OCI-LY7 (cell line): ENCODE data around the gene SLIT3. TPM values are rescaled to one million over a fixed set of nuclear protein-coding genes. Genes with fewer than 3 reads are reported as not detected.

Source experiments
- BruUV-seq: library from RNA; stranded (reverse); fragments of 400-500 nt; replicated peaks from 2 replicates; lab custom pipeline; 2021; lab: Mats Ljungman, UMichigan
- CTCF ChIA-PET: fragments of 300-600 bp; sonication (Branson Sonifier 250); formaldehyde crosslinking; loops from one replicate; lab custom pipeline; 2022; ENCODE audit warnings: antibody characterized with exemption; ENCODE audit not compliant: unreplicated experiment; lab: Charles Lee
- POLR2A ChIA-PET: fragments of 300-600 bp; sonication (Branson Sonifier 250); formaldehyde crosslinking; loops from one replicate; lab custom pipeline; 2022; ENCODE audit warnings: antibody characterized with exemption; lab: Charles Lee
- DNase-seq: peaks from one replicate; pipeline ENCODE4 v3.0.0-alpha.2; 2015; ENCODE audit warnings: low spot score
- H2AFZ ChIP-seq: fragments of 200-600 bp; sonication (generic), shearing (Covaris generic); 2 replicates; pipeline ENCODE4 v1.6.1; 2014; ENCODE audit warnings: mild to moderate bottlenecking, antibody characterized with exemption, low read length, moderate library complexity
- H3K27ac ChIP-seq: fragments of 200-600 bp; sonication (generic); 2 replicates; pipeline ENCODE4 v1.5.1; 2014; ENCODE audit warnings: mixed run types, low read depth, mild to moderate bottlenecking, moderate library complexity, low read length, inconsistent platforms; ENCODE audit not compliant: poor library complexity, severe bottlenecking
- H3K36me3 ChIP-seq: fragments of 200-600 bp; sonication (generic); 2 replicates; pipeline ENCODE4 v1.6.1; 2014; ENCODE audit warnings: mild to moderate bottlenecking, antibody characterized with exemption, low read length, moderate library complexity, mixed read lengths; ENCODE audit not compliant: insufficient read depth
- H3K4me1 ChIP-seq: fragments of 200-600 bp; sonication (generic); 2 replicates; pipeline ENCODE4 v1.5.1; 2014; ENCODE audit warnings: mild to moderate bottlenecking, low read length; ENCODE audit not compliant: insufficient read depth, poor library complexity, severe bottlenecking
- H3K4me2 ChIP-seq: fragments of 200-600 bp; sonication (generic); 2 replicates; pipeline ENCODE4 v1.6.1; 2014; ENCODE audit warnings: mild to moderate bottlenecking, low read length
- H3K4me3 ChIP-seq: fragments of 200-600 bp; sonication (generic); 2 replicates; pipeline ENCODE4 v1.5.1; 2014; ENCODE audit warnings: mild to moderate bottlenecking, low read depth, low read length; ENCODE audit not compliant: poor library complexity, severe bottlenecking
- H3K79me2 ChIP-seq: fragments of 200-600 bp; sonication (generic); 2 replicates; pipeline ENCODE4 v1.6.1; 2016; ENCODE audit warnings: low read depth, mild to moderate bottlenecking, low read length, moderate library complexity, mixed read lengths; ENCODE audit not compliant: insufficient read depth
- H3K9me2 ChIP-seq: fragments of 200-600 bp; sonication (generic); 2 replicates; pipeline ENCODE4 v1.6.1; 2016; ENCODE audit warnings: mild to moderate bottlenecking, low read length, mixed read lengths; ENCODE audit not compliant: insufficient read depth
- H3K9me3 ChIP-seq: fragments of 200-600 bp; sonication (generic); 2 replicates; pipeline ENCODE4 v1.6.1; 2014; ENCODE audit warnings: mild to moderate bottlenecking, mixed run types, low read length, mixed read lengths
- H4K20me1 ChIP-seq: fragments of 200-600 bp; sonication (generic); 2 replicates; pipeline ENCODE4 v1.6.1; 2014; ENCODE audit warnings: mild to moderate bottlenecking, antibody characterized with exemption, low read length, moderate library complexity, mixed read lengths; ENCODE audit not compliant: insufficient read depth
- EZH2phosphoT487 ChIP-seq: fragments of 200-600 bp; sonication (generic); IDR thresholded peaks from 2 replicates; pipeline ENCODE4 v1.6.1; 2018; ENCODE audit warnings: low read depth, borderline replicate concordance, mild to moderate bottlenecking, mixed run types, antibody characterized with exemption, low read length, moderate library complexity, mixed read lengths
- intact Hi-C: fragments of 100-400 bp; cut with micrococcal nuclease; formaldehyde crosslinking; loops from one replicate; pipeline ENCODE4 v1.10.0; 2022; ENCODE audit not compliant: unreplicated experiment
- total RNA-seq, 2 experiments: library from RNA; depleted of rRNA in 1 of 2; stranded (reverse); fragments of >200 nt in 1 of 2; shearing (Covaris generic) in 1 of 2; gene quantifications; 2 replicates each; pipeline ENCODE4 v1.2.3, GENCODE V29; 2014 to 2022
- TF ChIP-seq, protein P1 (sequence below): fragments of 200-600 bp; sonication (generic); conservative IDR thresholded peaks from 2 replicates; pipeline ENCODE4 v1.5.1; 2014; ENCODE audit warnings: mild to moderate bottlenecking, antibody characterized with exemption, low read length, moderate library complexity, mixed read lengths

SLIT3 gene
- total RNA-seq, 2 experiments from 2014 or later: not detected

DNA sequence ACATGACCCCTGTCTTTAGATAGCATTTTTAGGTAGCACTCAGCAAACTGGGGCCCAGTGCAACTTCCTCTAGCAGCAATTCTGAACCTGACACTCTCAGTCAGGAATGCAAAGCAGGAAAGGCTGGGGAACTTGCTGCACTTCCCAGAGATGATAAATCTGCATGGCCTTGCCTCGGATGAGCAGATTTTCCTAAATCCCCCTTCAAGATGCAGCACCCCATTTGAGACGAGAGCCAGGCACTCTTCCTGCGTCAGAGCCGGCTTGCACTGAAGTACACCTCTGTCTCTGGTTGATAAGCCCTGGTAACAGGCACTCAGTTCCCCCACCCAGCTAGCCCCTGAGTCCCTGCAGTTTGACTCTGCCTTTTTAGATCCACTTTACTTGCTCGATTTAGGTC, 425.1 kb downstream of the SLIT3 start:
- no peak overlapping the region for H3K4me2 ChIP-seq
- BruUV-seq: no TSS peak
- H3K36me3 ChIP-seq: no peaks in the 10 kb centered on the region
- peaks cover 16% of the 10 kb centered on the region for H3K4me1 ChIP-seq
- no peaks in the 10 kb centered on the region for H3K9me2 ChIP-seq
- H3K9me3 ChIP-seq: no peaks in the 10 kb centered on the region
- H2AFZ ChIP-seq: no peak overlapping the region
- no peak overlapping the region for H3K27ac ChIP-seq
- ChIA-PET POLR2A (no interaction called here), CTCF (no interaction called here)
- intact Hi-C loops: no loop called here
- H3K4me3 ChIP-seq: no peak overlapping the region
- H3K79me2 ChIP-seq: no peaks in the 10 kb centered on the region
- H4K20me1 ChIP-seq: no peaks in the 10 kb centered on the region
- TF ChIP-seq, protein P1, sequence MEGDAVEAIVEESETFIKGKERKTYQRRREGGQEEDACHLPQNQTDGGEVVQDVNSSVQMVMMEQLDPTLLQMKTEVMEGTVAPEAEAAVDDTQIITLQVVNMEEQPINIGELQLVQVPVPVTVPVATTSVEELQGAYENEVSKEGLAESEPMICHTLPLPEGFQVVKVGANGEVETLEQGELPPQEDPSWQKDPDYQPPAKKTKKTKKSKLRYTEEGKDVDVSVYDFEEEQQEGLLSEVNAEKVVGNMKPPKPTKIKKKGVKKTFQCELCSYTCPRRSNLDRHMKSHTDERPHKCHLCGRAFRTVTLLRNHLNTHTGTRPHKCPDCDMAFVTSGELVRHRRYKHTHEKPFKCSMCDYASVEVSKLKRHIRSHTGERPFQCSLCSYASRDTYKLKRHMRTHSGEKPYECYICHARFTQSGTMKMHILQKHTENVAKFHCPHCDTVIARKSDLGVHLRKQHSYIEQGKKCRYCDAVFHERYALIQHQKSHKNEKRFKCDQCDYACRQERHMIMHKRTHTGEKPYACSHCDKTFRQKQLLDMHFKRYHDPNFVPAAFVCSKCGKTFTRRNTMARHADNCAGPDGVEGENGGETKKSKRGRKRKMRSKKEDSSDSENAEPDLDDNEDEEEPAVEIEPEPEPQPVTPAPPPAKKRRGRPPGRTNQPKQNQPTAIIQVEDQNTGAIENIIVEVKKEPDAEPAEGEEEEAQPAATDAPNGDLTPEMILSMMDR: no peak
- no peak for TF ChIP-seq EZH2phosphoT487
- DNase-seq: no peak

DNA sequence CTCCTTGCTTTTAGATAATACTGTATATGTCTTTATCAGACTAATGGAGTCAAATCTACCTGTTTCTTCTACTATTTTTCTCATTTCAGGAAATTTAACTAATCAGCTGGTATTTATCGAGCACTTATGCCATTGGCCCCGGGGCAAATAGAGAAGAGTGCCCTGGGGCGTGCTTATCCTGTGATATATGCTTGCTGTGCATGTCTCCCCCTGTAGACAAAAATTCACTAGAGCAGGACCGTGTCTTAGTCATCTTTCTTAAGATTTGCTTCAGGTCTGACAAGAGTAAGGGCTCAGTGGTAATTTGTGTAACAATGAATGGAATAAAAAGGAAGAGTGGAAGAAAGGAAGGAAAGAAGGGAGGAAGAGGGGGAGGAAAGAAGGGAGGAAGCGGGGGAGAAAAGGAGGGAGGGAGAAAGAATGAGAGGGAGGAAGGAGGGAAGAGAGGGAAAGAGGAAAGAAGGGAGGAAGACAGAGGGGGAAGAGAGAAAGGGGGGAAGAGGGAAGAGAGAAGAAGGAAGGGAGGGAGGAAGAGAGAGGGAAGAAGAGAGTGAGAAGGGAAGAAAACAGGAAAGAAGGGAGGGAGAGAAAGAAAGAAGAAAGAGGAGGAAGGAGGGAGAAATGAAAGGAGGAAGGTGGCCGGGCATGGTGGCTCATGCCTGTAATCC, 426.1 kb downstream of the SLIT3 start:
- Histone ChIP-seq H3K79me2 (no peaks in the 10 kb centered on the region), H4K20me1 (no peaks in the 10 kb centered on the region), H3K4me1 (peaks cover 10% of the 10 kb centered on the region), H3K9me3 (no peaks in the 10 kb centered on the region), H3K4me2 (no peak overlapping the region), H3K4me3 (no peak overlapping the region), H2AFZ (no peak overlapping the region), H3K27ac (no peak overlapping the region), H3K36me3 (no peaks in the 10 kb centered on the region), H3K9me2 (no peaks in the 10 kb centered on the region)
- DNase-seq: no peak
- ChIA-PET POLR2A (no interaction called here), CTCF (no interaction called here)
- intact Hi-C loops: no loop called here
- BruUV-seq: no TSS peak
- TF ChIP-seq, protein P1: no peak
- TF ChIP-seq EZH2phosphoT487: no peak

DNA sequence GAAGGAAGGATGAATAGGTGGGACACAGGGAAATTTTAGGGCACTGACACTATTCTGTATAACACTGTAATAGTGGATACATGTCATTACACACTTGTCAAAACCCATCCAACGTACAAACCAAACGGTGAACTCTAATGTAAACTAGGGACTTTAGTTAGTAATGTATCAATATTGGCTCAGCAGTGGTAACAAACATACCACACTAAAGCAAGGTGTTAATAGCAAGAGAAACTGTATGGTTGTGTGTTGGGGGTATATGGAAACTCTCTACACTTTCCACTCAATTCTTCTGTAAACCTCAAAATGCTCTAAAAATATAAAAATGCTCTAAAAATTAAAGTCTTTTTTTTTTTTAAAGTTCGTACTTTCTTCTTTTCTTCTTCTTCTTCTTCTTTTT, 428.7 kb downstream of the SLIT3 start:
- no peak overlapping the region for H3K27ac ChIP-seq
- H2AFZ ChIP-seq: no peak overlapping the region
- no peaks in the 10 kb centered on the region for H3K9me2 ChIP-seq
- BruUV-seq: no TSS peak
- H3K9me3 ChIP-seq: no peaks in the 10 kb centered on the region
- H4K20me1 ChIP-seq: no peaks in the 10 kb centered on the region
- TF ChIP-seq, protein P1: no peak
- TF ChIP-seq EZH2phosphoT487: no peak
- ChIA-PET POLR2A (no interaction called here), CTCF (no interaction called here)
- H3K79me2 ChIP-seq: no peaks in the 10 kb centered on the region
- H3K4me2 ChIP-seq: no peak overlapping the region
- no peak overlapping the region for H3K4me3 ChIP-seq
- no peaks in the 10 kb centered on the region for H3K36me3 ChIP-seq
- DNase-seq: no peak
- intact Hi-C loops: no loop called here
- H3K4me1 ChIP-seq: no peaks in the 10 kb centered on the region
